GM21619 (cell line): ENCODE data around the gene ABCA6.
A peak's percentile ranks its signal among the peaks of the same experiment; 100 is the strongest.

Experiments used
- ATAC-seq: cut with Tn5 transposase; IDR thresholded peaks from one replicate; pipeline ENCODE4 v1.9.1; 2021; ENCODE audit not compliant: unreplicated experiment

ABCA6 gene

GRCh38 chr17:69142175-69142802 is 594 bp upstream of the ABCA6 start:
- no peak for ATAC-seq

DNA sequence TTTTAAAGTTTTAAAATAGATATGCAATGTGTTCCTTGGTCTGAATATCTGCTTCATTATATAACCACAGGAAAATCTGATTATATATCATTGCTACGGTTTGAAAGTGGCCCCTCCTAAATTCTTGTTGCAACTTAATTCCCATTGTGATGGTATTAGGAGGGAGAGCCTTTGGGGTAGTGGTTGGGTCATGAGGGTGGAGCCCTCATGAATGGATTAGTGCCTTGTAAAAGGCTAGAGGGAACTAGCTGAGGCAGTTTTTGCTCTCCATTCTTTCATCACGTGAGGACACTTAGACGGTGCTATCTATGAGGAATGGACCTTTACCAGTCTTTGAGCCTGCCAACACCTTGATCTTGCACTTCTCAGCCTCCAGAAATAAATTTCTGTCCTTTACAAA is 7.6 kb downstream of the ABCA6 start:
- no peak for ATAC-seq

DNA sequence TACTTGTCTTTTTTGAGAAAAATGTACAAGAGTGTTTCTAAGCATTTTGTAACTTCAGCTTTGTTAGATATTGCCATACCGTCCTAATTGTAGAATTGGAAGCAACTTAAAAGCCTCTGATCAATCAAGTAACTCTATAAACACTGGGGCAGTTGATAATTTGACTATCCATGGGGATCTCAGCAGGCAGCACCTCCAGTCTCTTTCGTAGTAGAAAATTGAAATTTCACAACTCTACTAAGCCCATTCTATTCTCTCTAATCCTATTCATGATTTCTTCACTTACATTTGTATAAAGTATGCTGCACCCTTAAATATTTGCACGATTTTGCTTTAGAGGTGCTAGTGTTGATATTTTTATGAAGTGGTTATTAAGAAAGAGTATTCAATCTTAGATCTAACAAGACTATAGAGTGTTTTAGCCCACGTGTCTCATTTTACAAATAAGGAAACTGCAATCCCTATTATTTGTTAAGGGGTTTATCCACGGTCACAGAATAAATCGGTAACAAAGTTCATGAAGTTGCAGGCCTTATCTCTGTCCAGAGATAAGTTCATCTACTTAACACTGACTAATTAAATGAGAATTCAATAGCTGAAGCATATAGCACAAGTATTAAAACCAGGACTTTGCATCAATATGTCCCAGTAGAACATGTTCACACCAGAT is 10.9 kb downstream of the ABCA6 start:
- no peak for ATAC-seq

DNA sequence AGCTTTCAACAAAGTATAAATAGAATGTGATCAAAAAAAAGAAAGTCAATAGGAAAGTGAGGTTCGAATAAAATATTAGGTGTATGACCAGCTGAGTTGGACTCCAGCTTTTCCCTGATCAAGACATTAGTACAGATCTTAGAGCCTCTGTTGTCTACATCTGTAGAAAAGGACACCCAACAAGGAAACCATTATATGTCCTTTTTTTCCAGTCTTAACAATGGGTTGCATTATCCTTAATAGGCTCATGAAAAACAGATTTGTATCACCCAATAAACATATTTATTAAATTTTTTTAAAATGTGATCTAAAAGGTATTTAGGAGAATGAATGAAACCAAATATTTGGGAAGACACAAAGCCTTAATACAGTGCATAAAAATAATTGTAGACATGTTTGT is 18.1 kb downstream of the ABCA6 start:
- ATAC-seq = no peak

DNA sequence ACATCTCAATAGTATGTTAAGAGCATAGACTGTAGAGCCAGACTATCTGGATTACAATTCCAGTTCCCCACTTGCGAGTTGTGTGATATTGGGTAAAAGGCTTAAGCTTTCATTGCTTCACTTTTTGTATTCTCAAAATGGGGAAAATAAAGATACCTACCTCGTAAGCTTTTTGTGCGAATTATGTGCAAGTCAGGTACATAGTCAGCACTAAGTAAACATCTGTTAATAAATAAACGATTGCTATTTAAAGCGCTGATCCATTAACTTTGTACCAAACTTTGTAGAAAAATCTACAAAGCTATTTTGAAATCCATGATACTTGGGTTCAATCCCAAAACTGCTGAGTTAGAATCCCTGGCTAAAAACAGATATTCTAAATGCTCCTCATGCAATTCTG is 19.6 kb downstream of the ABCA6 start:
- no peak for ATAC-seq

GRCh38 chr17:69117855-69118784 is 23.6 kb downstream of the ABCA6 start:
- peak; percentile 44 for ATAC-seq

GRCh38 chr17:69111794-69112193 is 29.9 kb downstream of the ABCA6 start:
- no peak for ATAC-seq

- no peak for ATAC-seq
These were observed 35.6 kb downstream of the ABCA6 start for GRCh38 chr17:69105907-69106730.

DNA sequence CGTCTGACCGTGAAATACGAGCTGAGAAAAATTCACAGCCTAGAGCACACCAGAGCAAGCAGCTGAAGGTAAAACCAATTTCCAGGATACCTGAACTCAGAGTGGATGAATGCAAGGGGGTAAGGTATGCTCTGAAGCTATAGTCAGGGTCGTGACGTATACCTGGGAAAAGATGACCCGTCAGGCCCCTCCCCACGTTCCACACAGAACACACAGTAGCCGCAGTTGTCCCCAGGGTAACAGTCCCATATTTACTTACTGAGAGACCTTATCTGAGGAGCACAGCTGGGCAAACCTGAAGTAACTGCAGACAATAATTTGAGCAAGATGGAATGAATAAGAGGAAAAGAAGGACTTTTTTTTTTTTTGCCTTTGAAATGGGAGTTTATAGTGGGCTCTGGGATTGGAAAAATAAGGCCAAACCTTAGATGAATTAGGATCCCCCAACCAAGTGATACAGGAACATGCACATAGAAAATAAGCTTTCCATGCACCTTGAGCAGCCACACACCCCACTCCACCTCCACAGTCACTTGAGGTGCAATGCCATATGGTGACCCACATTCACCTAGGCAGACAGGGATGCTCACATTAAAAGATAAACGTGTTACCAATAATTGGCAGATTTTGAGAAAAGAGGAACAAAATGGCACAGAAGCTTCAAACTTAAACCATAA is 38.0 kb downstream of the ABCA6 start:
- ATAC-seq = no peak

GRCh38 chr17:69098625-69099024 is 43.1 kb downstream of the ABCA6 start:
- ATAC-seq = no peak

DNA sequence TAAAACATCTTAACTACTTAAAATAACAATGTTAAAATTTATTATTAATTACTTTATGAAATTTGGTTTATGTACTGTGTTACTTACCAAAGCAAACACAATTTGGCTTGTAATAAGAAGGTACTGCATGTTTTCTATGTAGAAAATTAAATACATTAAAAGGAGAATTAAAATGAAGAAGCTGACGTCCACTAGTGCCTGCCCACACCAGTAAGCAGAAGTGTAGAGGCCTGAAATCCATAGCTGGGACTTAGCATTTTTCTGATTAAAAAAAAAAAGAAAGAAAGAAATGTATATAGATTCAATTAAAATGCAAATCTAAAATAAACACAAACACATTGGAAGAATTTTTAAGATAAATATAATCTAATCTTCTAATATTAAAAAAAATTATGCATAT is 45.2 kb downstream of the ABCA6 start:
- ATAC-seq = no peak

GRCh38 chr17:69093995-69094394 is 47.7 kb downstream of the ABCA6 start:
- ATAC-seq = no peak

- no peak for ATAC-seq
These were observed 48.4 kb downstream of the ABCA6 start for GRCh38 chr17:69093279-69093789.

DNA sequence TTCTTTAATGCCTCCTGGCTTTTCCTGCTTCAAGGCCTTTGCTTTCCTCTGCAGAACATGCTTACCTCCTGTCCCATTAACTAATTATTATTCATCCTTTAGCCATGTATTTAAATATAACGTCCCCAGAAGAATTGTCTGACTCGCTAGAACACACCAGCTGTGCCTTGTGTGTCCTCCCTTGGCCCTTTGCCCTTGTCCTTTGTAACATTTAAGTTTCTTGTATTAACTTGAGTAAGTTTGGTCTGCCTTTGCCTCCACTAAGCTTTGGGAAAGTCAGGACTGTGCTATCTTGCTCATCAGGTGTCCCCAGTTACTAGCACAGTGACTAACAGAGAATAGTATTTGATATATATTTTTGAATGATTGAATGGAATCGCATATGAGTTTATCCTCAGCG is 51.3 kb downstream of the ABCA6 start:
- ATAC-seq = no peak

DNA sequence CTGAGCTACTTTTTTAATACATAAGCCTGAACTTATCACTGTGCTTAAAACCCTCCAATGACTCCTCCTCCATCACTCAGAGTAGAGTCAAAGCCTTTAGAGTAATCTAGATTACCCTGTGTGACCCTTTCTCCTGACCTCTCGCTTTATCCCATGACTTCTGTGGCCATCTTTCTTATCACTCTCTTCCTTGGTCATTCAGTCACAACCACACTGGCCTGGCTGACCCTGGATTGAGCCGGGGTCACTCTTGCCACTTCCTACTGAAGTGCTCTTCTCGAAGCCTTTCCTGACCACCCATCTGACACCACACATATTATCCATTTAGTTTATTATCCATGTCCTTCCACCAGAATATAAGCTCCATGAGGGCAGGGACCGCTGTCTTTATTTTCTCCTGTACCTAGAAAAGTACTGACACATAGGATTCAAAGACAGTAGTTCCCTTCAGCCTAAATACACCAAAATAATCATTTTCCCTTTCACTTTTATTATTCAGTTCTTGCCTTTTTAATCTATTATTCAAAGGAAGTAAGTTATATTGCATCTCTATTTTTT is 53.0 kb downstream of the ABCA6 start:
- no peak for ATAC-seq

GRCh38 chr17:69086641-69087040 is 55.1 kb downstream of the ABCA6 start:
- ATAC-seq = no peak

- ATAC-seq = no peak
These were observed 56.8 kb downstream of the ABCA6 start for GRCh38 chr17:69084911-69085310.

GRCh38 chr17:69082696-69083095 is 59.0 kb downstream of the ABCA6 start:
- ATAC-seq = no peak

- no peak for ATAC-seq
These were observed 62.8 kb downstream of the ABCA6 start for GRCh38 chr17:69078864-69079263.

DNA sequence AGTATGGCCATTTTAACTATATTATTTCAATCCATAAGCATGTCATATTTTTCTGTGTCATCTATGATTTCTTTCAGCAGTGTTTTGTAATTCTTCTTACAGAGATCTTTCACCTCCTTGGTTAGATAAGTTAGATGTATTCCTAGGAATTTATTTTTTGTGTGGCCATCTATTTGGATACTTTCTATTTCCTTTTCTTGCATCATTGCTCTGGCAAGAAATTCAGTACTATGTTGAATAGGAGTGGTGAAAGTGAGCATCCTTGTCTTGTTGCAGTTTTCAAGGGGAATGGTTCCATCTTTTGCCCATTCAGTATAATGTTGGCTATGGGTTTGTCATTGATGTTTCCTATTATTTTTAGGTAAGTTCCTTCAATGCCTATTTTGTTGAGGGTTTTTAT is 65.9 kb downstream of the ABCA6 start:
- no peak for ATAC-seq
